Fibroblast of lung (primary cell): ENCODE measurements around the gene COLEC11. TPM values are rescaled to one million over a fixed set of nuclear protein-coding genes. Genes with fewer than 3 reads are reported as not detected.

Source experiments
- DNase-seq, 2 donors: peaks; one replicate each; pipeline versions ENCODE4 v3.0.0 to v3.0.0-alpha.2; 2010; ENCODE audit warnings: low read depth in 2 of 2
- H2AFZ ChIP-seq: 2 replicates; pipeline ENCODE4 v1.5.1; 2012; ENCODE audit warnings: low read length, control low read depth, inconsistent platforms
- H3K27ac ChIP-seq: 2 replicates; pipeline ENCODE4 v1.5.1; 2011; ENCODE audit warnings: low read length, control low read depth; ENCODE audit not compliant: insufficient read depth
- H3K27me3 ChIP-seq: 2 replicates; pipeline ENCODE4 v1.5.1; 2011; ENCODE audit warnings: mild to moderate bottlenecking, low read length; ENCODE audit not compliant: control insufficient read depth, insufficient read depth
- H3K36me3 ChIP-seq: 2 replicates; pipeline ENCODE4 v1.5.1; 2011; ENCODE audit warnings: low read length; ENCODE audit not compliant: control insufficient read depth, insufficient read depth
- H3K4me1 ChIP-seq: 2 replicates; pipeline ENCODE4 v1.5.1; 2011; ENCODE audit warnings: low read length; ENCODE audit not compliant: control insufficient read depth, insufficient read depth; ENCODE audit errors: extremely low read depth
- H3K4me2 ChIP-seq: 2 replicates; pipeline ENCODE4 v1.5.1; 2011; ENCODE audit warnings: low read length, control low read depth; ENCODE audit not compliant: insufficient read depth; ENCODE audit errors: extremely low read depth
- H3K4me3 ChIP-seq, 4 experiments: fragments of 200-600 bp in 1 of 4; sonication (generic) in 1 of 4; replicated peaks in 1 of 4; 2 replicates each; pipeline ENCODE4 v1.5.1; 2011 to 2016; ENCODE audit warnings: low read length in 4 of 4, low read depth in 3 of 4, mild to moderate bottlenecking in 3 of 4, control low read depth in 2 of 4, inconsistent platforms in 1 of 4, mixed read lengths in 1 of 4; ENCODE audit not compliant: insufficient read depth in 1 of 4; ENCODE audit errors: control extremely low read depth in 1 of 4
- H3K79me2 ChIP-seq: 2 replicates; pipeline ENCODE4 v1.5.1; 2012; ENCODE audit warnings: mild to moderate bottlenecking, low read length, inconsistent platforms; ENCODE audit not compliant: control insufficient read depth, insufficient read depth
- H3K9ac ChIP-seq: 2 replicates; pipeline ENCODE4 v1.5.1; 2011; ENCODE audit warnings: mild to moderate bottlenecking, low read length, control low read depth; ENCODE audit not compliant: insufficient read depth
- H3K9me3 ChIP-seq: 2 replicates; pipeline ENCODE4 v1.5.1; 2012; ENCODE audit warnings: low read depth, low read length; ENCODE audit not compliant: control insufficient read depth, insufficient read depth
- H4K20me1 ChIP-seq: 2 replicates; pipeline ENCODE4 v1.5.1; 2011; ENCODE audit warnings: low read length; ENCODE audit not compliant: control insufficient read depth, insufficient read depth; ENCODE audit errors: extremely low read depth
- CTCF ChIP-seq, 2 donors: IDR thresholded peaks in 1 of 2; conservative IDR thresholded peaks in 1 of 2; 1 replicate in 1 of 2; 2 replicates in 1 of 2; pipeline ENCODE4 v1.5.1; 2011 to 2012; ENCODE audit warnings: low read length in 2 of 2, control low read depth in 1 of 2, inconsistent platforms in 1 of 2, low read depth in 1 of 2, mild to moderate bottlenecking in 1 of 2
- EZH2 ChIP-seq: IDR thresholded peaks from 2 replicates; pipeline ENCODE4 v1.5.1; 2012; ENCODE audit warnings: low read length, control low read depth, mild to moderate bottlenecking; ENCODE audit errors: missing control alignments
- polyA plus RNA-seq, 2 donors: library from polyadenylated mRNA; depleted of rRNA in 1 of 2; stranded (reverse) in 1 of 2; unstranded in 1 of 2; fragments of >200 nt; gene quantifications; 2 replicates each; pipeline ENCODE4 v1.2.1, GENCODE V29; 2011 to 2012; ENCODE audit warnings: missing spikeins in 1 of 2
- total RNA-seq: library from RNA; depleted of rRNA; stranded (reverse); fragments of >200 nt; gene quantifications from 2 replicates; pipeline ENCODE4 v1.2.1, GENCODE V29; 2014

The COLEC11 gene
- total and polyA plus RNA-seq, 2 donors (not counting 1 experiment from before 2014, with no cell fraction given) = 0.30 to 0.83 TPM

DNA sequence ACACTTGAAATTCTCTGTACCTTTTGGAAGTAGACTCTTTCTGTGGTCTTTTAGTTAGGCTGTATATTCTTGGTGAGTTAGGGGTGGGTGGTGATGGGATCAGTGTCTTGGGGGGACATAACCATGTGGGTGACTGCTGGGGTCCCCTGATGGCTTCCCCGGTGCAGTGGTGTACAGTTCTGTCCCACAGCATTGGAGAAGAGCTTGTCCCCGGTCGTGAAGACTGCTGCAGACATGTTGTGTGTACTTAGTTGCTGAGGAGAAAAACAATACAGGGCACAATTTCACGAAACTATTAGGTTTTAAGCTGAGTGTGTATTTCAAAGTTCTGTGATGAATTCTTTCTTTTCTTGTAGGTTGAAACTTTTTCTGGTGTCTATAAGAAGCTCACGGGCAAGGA, 14.5 kb upstream of the COLEC11 start:
- Histone ChIP-seq H2AFZ (no peak overlapping the region), H3K4me1 (peaks cover 2% of the 10 kb centered on the region), H3K36me3 (peaks cover 13% of the 10 kb centered on the region), H4K20me1 (no peaks in the 10 kb centered on the region), H3K27me3 (no peaks in the 10 kb centered on the region), H3K79me2 (peaks cover 55% of the 10 kb centered on the region), H3K27ac (no peak overlapping the region), H3K4me2 (no peak overlapping the region), H3K4me3 (no peak overlapping the region), H3K9me3 (no peaks in the 10 kb centered on the region), H3K9ac (no peak overlapping the region)
- TF ChIP-seq CTCF (conservative IDR thresholded peaks at IDR 0.05 in 1 of 2, IDR thresholded peaks at IDR 0.05 in 1 of 2; ENCODE audit: low read depth in 1 of 2, low read length in 2 of 2) (no peak), EZH2 (no peak)
- no peak for DNase-seq

- Histone ChIP-seq H3K9me3 (no peaks in the 10 kb centered on the region), H2AFZ (no peak overlapping the region), H3K9ac (no peak overlapping the region), H3K27ac (no peak overlapping the region), H3K4me3 (no peak overlapping the region), H3K79me2 (peaks cover 43% of the 10 kb centered on the region), H3K36me3 (peaks cover 10% of the 10 kb centered on the region), H3K4me2 (no peak overlapping the region), H3K4me1 (peaks cover 6% of the 10 kb centered on the region), H3K27me3 (no peaks in the 10 kb centered on the region), H4K20me1 (no peaks in the 10 kb centered on the region)
- no peak for DNase-seq
- TF ChIP-seq CTCF (conservative IDR thresholded peaks at IDR 0.05 in 1 of 2, IDR thresholded peaks at IDR 0.05 in 1 of 2; ENCODE audit: low read depth in 1 of 2, low read length in 2 of 2) = no peak
- TF ChIP-seq EZH2 = no peak
Measured at GRCh38 chr2:3581367-3582262, 13.3 kb upstream of the COLEC11 start.

DNA sequence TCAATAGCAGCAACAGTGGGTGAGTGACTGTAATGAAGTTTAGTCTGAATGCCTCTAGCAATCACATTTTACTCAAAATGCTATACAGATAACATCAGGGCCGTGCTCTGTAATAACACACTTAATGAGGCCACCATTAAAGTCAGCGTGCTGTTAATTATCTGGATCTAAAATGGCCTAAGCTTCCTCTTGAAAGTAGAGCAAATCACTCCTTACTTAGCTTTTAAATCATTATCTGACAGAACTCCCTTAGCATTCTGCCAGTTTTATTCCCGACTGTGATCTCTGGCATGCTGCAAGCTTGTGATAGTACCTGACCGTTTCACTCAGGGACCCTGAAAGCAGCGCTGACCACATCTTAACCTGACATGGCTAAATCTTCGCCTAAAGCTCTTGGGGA, 10.8 kb upstream of the COLEC11 start:
- TF ChIP-seq CTCF (conservative IDR thresholded peaks at IDR 0.05 in 1 of 2, IDR thresholded peaks at IDR 0.05 in 1 of 2; ENCODE audit: low read depth in 1 of 2, low read length in 2 of 2) = no peak
- no peak for TF ChIP-seq EZH2
- peaks cover 20% of the 10 kb centered on the region for H3K79me2 ChIP-seq
- no peaks in the 10 kb centered on the region for H3K9me3 ChIP-seq
- no peak overlapping the region for H3K9ac ChIP-seq
- peak overlapping the region; percentile 91 for H3K27ac ChIP-seq
- H3K27me3 ChIP-seq = no peaks in the 10 kb centered on the region
- H3K36me3 ChIP-seq = peaks cover 7% of the 10 kb centered on the region
- DNase-seq = no peak
- no peaks in the 10 kb centered on the region for H4K20me1 ChIP-seq
- H3K4me1 ChIP-seq = peaks cover 7% of the 10 kb centered on the region
- H2AFZ ChIP-seq = no peak overlapping the region
- no peak overlapping the region for H3K4me2 ChIP-seq
- H3K4me3 ChIP-seq = no peak overlapping the region
